Measurements from ENCODE around the gene BRPF1.

DNA sequence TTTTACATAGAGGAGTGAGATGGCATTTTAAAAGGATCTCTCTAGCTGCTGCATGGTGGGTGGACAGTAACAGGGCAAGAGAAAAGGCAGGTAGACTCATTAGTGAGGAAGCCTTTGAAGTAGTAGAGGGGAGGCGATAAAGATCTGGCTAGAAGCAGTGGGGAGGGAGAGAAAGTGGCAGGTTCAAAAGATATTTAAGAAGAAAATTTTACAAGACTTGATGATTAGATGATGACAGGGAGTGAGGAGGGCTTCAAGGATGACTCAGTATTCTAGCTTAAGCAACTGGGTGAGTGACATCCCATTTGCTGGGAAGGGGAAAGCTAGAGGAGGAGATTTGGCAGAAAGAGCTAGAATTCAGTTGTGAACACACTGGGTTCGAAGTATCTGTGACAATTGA lies 3.8 kb upstream of the BRPF1 start:
- TF ChIP-seq, protein P1, sequence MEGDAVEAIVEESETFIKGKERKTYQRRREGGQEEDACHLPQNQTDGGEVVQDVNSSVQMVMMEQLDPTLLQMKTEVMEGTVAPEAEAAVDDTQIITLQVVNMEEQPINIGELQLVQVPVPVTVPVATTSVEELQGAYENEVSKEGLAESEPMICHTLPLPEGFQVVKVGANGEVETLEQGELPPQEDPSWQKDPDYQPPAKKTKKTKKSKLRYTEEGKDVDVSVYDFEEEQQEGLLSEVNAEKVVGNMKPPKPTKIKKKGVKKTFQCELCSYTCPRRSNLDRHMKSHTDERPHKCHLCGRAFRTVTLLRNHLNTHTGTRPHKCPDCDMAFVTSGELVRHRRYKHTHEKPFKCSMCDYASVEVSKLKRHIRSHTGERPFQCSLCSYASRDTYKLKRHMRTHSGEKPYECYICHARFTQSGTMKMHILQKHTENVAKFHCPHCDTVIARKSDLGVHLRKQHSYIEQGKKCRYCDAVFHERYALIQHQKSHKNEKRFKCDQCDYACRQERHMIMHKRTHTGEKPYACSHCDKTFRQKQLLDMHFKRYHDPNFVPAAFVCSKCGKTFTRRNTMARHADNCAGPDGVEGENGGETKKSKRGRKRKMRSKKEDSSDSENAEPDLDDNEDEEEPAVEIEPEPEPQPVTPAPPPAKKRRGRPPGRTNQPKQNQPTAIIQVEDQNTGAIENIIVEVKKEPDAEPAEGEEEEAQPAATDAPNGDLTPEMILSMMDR (conservative IDR thresholded peaks at IDR 0.05; ENCODE audit: low read length) = no peak
- no peak for TF ChIP-seq EZH2phosphoT487 (IDR thresholded peaks at IDR 0.05; ENCODE audit: borderline replicate concordance)

All from Loucy (cell line).